Activated gamma-delta T cell treated with anti-CD3 and anti-CD28 coated beads, Interleukin-2, amount 50 U/mL, for 16 hours (primary cell): ENCODE measurements around the gene TDRD12.
"Not testable (repeated sequence)": the region's sequence is repeated elsewhere in the genome, so short reads cannot be mapped to it uniquely, and the experiment has no call there.

Source experiments
- DNase-seq: peaks from one replicate; pipeline ENCODE4 v3.0.0-alpha.2; 2020; ENCODE audit warnings: low read depth

The TDRD12 gene

GRCh38 chr19:32693151-32694108, 26.1 kb upstream of the TDRD12 start:
- not testable (repeated sequence) for DNase-seq

- not testable (repeated sequence) for DNase-seq
These were observed 25.3 kb upstream of the TDRD12 start for GRCh38 chr19:32694316-32694715.

- not testable (repeated sequence) for DNase-seq
These were observed 24.7 kb upstream of the TDRD12 start for GRCh38 chr19:32694851-32695250.

GRCh38 chr19:32695506-32695905, 24.1 kb upstream of the TDRD12 start:
- DNase-seq, result not testable (repeated sequence)

DNA sequence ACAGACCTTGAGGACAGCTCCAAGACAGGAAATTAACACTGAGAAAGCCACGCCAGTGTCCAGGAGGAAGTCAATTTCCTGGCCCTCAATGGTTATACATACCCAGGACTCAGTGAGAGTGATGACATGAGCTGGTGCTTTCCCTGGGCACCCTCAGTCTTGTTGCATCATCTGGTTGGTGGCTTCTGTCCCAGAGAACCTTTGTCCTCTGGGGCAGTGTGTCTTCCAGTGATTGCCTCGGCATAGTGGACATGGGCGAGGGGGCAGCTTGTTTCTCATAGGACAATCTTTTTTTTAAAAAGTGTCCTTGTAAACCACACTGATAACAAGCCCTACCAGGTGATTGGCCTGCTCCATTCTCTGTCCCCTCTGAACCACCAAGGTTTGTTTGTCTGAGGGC, 22.8 kb upstream of the TDRD12 start:
- DNase-seq, result not testable (repeated sequence)

DNA sequence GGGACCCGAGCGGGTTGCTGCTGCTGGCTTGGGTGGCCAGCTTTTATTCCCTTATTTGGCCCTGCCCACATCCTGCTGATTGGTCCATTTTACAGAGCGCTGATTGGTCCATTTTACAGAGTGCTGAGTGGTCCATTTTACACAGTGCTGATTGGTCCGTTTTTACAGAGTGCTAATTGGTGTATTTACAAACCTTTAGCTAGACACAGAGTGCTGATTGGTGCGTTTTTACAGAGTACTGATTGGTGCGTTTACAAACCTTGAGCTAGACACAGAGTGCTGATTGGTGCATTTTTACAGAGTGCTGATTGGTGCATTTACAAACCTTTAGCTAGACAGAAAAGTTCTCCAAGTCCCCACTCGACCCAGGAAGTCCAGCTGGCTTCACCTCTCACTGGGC, 19.4 kb upstream of the TDRD12 start:
- DNase-seq, result not testable (repeated sequence)

DNA sequence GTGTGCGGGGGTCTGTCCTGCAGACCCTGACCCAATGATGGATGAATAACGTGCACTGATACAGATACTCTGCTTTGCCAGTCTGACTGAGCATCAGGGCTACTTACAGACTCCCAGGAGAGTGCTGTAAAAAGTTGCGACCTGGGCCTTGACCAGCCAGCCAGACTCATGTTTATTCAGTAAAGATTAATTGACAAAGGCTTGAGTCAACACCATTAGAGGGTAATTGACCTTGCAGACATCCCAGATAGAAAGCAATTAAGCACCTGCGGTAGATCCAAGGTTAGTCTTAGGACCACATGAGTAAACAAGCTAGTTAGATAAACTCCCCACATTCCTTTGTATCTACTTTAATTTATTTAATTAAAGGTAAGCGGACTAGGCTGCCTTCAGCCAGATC, 17.6 kb upstream of the TDRD12 start:
- no peak for DNase-seq

DNA sequence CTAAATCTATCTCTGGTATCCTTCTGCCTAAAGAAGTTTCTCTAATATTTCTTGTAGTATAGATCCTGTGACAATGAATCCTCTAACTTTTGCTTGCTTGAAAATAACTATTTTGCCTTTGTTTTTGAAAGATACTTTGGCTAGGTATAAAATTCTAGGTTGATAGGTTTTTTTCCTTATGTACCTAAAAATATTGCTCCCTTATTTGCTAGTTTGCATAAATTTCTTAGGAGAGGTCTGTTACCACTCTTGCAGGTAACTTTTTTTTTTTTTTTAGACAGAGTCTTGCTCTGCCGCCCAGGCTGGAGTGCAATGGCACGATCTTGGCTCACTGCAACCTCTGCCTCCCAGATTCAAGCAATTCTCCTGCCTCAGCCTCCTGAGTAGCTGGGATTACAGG, 15.6 kb upstream of the TDRD12 start:
- not testable (repeated sequence) for DNase-seq

DNA sequence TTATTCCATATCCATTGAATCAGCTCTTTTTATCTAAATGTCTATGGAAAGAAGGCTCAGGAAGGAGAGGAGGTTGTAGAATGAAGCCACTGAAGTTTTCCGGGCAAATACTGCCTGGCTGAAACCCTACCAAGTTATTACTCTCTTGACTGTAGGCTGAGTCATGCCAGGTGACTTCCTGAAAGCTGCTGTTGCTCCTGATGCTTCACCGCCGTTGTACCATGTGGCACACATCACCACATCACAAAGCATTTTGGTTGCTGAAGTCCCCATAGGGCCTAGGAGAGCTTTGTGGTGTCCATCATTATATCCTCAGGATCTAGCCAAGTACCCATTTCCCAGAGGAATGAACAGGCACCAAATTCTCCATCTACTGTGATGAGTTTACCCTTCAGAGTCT, 11.1 kb upstream of the TDRD12 start:
- no peak for DNase-seq

DNA sequence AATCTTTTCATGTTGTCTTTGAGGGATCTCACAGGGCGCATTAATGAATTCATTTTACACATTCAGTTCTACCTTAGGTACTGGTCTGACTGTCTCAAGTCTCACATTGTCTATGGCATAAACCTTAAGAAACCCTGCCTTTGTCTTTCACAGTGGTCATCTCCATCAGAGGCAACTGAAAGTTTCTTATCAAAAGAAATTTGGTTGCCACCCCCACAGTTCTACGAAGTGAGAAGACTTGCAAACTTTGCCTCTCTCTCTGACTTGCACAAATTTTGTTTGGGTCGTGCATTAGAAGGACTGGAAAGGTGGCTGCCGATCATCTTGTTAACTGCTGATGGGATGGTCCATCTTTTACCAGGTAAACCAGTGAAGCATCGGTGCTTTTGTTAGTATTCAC, 10.5 kb upstream of the TDRD12 start:
- DNase-seq, result no peak

DNA sequence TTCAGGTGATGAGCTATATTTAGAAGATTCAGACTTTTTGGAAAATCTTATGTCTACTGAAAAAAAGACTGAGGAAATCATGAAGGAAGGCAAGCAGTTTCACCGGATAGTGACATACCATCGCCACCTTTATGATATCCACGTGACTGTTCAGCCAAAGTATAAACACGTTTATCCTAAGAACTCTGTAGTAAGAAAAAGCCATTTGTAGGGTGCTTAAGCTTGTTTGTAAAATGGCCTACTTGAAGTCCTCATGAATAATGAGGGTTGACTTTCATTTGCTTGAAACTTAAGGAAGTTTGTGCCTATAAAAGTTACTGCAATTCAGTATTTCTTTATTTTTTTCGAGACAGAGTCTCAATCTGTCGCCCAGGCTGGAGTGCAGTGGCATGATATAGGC, 7.8 kb upstream of the TDRD12 start:
- DNase-seq, result no peak

DNA sequence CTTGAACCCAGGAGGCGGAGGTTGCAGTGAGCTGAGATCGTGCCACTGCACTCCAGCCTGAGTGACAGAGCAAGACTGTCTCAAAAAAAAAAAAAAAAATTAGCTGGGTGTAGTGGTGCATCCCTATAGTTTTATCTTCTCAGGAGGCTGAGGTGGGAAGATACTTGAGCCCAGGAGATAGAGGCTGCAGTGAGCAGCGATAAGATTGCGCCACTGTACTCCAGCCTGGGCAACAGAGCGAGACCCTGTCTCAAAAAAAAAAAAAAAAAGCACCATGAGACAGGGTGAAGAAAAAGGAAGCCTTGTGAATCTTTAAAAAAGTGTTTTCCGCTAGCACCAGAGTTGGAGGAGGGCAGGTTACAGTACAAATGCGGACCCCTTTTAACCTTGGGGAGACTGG, 3.4 kb upstream of the TDRD12 start:
- DNase-seq, result not testable (repeated sequence)

- no peak for DNase-seq
These were observed 2.1 kb upstream of the TDRD12 start for GRCh38 chr19:32717496-32717895.

GRCh38 chr19:32718286-32718685, 1.3 kb upstream of the TDRD12 start:
- DNase-seq, result no peak

DNA sequence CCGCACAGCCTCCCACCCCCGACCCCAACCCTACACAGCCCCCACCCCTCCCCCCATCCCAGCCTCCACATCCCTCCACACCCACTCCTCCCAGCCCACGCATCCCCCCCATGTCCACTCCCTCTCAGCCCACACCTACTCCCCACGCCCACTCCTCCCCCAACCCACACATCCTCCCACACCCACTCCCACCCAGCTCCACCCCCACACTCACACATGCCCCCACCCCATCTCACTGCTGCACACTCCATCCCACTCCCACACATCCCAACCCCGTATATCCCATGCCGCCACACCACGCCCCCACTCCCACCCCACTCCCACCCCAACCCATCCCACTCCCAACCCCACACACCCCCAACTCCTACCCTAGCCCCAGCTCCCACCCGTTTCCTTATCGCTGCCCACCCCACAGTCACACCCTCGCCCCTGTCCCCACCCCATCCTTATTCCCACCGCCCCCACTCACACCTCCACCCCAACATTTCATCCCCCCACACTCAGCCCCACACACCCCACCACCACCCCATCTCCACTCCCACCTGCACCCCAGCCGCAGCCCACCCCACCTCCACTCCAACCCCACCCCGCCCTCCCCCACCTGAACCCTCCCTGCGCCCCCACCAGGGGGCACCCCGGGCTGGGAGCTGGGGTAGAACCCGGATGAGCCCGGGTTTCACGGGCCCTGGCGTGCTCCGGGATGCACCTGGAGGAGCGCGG, 809 bp downstream of the TDRD12 start:
- no peak for DNase-seq

DNA sequence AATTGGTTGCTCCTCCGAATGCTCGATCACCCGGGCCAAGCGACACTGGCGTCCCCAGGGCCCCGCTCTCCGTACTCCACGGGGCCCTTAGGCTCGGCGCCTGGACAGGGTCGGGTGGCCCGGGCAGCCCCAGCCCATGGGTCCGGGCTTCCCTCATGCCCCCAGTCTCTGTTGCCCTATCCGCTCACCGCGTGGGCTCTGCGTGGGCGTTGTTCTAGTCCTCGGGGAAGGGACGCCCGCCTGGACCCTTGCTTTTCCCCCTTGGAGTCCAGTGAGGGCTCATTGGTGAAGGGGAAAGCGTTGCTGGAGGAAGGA, 1.3 kb downstream of the TDRD12 start:
- no peak for DNase-seq

DNA sequence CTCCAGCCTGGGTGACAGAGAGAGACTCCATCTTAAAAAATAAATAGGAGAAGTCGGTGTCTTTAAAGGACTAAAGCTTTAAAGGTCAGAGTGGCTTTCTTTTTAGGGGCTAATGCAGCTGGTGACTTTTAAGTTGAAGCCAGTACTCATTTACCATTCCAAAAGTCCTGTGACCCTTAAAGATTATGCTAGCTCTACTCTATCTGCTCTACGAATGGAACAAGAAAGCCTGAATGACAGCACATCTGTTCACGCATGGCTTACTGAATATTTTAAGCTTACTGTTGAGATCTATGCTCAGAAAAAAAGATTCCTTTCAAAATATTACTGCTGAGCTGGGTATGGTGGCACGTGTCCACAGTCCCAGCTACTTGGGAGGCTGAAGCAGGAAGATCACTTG, 16.4 kb downstream of the TDRD12 start:
- no peak for DNase-seq

- DNase-seq, result no peak
These were observed 23.5 kb downstream of the TDRD12 start for GRCh38 chr19:32743021-32743420.

DNA sequence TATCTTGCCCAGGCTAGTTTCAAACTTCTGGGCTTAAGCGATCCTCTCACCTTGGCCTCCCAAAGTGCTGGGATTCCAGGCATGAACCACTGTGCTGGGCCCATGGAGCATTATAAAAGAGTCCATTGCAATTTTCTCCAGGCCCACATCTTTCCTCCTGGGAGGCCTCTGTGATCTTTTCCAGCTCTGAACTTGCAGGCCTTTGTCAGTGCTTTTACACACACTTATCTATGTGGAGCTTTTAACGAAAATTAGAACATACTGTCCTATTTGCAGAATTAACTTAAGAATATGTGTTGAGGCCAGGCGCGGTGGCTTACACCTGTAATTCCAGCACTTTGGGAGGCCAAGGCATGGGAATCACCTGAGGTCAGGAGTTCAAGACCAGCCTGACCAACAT, 23.9 kb downstream of the TDRD12 start:
- DNase-seq, result no peak

- no peak for DNase-seq
These were observed 25.2 kb downstream of the TDRD12 start for GRCh38 chr19:32744555-32745325.

GRCh38 chr19:32745594-32746251, 26.2 kb downstream of the TDRD12 start:
- peak; percentile 12 for DNase-seq

DNA sequence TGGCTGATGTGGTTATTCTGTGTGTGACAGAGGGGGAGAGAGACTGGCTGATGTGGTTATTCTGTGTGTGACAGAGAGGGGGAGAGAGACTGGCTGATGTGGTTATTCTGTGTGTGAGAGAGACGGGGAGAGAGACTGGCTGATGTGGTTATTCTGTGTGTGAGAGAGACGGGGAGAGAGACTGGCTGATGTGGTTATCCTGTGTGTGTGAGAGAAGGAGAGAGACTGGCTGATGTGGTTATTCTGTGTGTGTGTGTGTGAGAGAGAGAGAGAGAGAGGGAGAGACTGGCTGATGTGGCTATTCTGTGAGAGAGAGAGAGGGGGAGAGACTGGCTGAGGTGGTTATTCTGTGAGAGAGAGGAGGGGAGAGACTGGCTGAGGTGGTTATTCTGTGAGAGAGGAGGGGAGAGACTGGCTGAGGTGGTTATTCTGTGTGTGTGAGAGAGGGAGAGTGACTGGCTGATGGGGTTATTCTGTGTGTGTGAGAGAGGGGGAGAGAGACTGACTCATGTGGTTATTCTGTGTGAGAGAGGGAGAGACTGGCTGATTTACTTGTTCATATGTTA, 27.1 kb downstream of the TDRD12 start:
- DNase-seq, result peak; percentile 8
